Natural killer cell (primary cell): ENCODE data around the gene TULP4. TPM values are rescaled to one million over a fixed set of nuclear protein-coding genes. Genes with fewer than 3 reads are reported as not detected.
"Not testable (repeated sequence)": the region's sequence is repeated elsewhere in the genome, so short reads cannot be mapped to it uniquely, and the experiment has no call there.

Experiments
- ATAC-seq, 3 donors: fragments of 150-1000 bp in 2 of 3; fragments of 200-7000 bp in 1 of 3; cut with Tn5 transposase; 1 replicate in 1 of 3; 2 replicates in 2 of 3; pipeline ENCODE4 v1.10.0; 2021; ENCODE audit warnings: mild to moderate bottlenecking in 2 of 3, moderate library complexity in 2 of 3
- DNase-seq, 2 donors: peaks; one replicate each; pipeline versions ENCODE4 v3.0.0 to v3.0.0-alpha.2; 2013 to 2021; ENCODE audit warnings: mixed read lengths in 1 of 2
- H3K27ac ChIP-seq: one replicate; pipeline ENCODE4 v1.5.1; 2013; ENCODE audit warnings: mild to moderate bottlenecking, low read length
- H3K27me3 ChIP-seq: one replicate; pipeline ENCODE4 v1.6.1; 2013; ENCODE audit warnings: low read length; ENCODE audit not compliant: control insufficient read depth, insufficient read depth
- H3K36me3 ChIP-seq: one replicate; pipeline ENCODE4 v1.6.1; 2013; ENCODE audit warnings: low read length; ENCODE audit not compliant: control insufficient read depth, insufficient read depth
- H3K4me1 ChIP-seq: one replicate; pipeline ENCODE4 v1.6.1; 2013; ENCODE audit warnings: low read length; ENCODE audit not compliant: control insufficient read depth, insufficient read depth
- H3K4me3 ChIP-seq: one replicate; pipeline ENCODE4 v1.5.1; 2013; ENCODE audit warnings: low read length
- H3K9me3 ChIP-seq: one replicate; pipeline ENCODE4 v1.6.1; 2013; ENCODE audit warnings: low read length; ENCODE audit not compliant: control insufficient read depth, insufficient read depth
- H3K27ac Mint-ChIP-seq, 2 donors: one replicate each; pipeline ENCODE4 v1.8.0; 2022; ENCODE audit warnings: mild to moderate bottlenecking in 2 of 2, mixed read lengths in 2 of 2, moderate library complexity in 1 of 2
- H3K27me3 Mint-ChIP-seq, 2 donors: one replicate each; pipeline ENCODE4 v1.8.0; 2022; ENCODE audit warnings: low read depth in 2 of 2, mixed read lengths in 2 of 2
- H3K36me3 Mint-ChIP-seq: one replicate; pipeline ENCODE4 v1.8.0; 2022; ENCODE audit warnings: mixed read lengths
- H3K4me1 Mint-ChIP-seq, 2 donors: one replicate each; pipeline ENCODE4 v1.8.0; 2022; ENCODE audit warnings: mixed read lengths in 2 of 2
- H3K4me3 Mint-ChIP-seq: one replicate; pipeline ENCODE4 v1.8.0; 2022; ENCODE audit warnings: mild to moderate bottlenecking, moderate library complexity, mixed read lengths
- H3K9me3 Mint-ChIP-seq, 2 donors: one replicate each; pipeline ENCODE4 v1.8.0; 2022; ENCODE audit warnings: mixed read lengths in 2 of 2
- CTCF ChIP-seq: fragments of 200-600 bp; IDR thresholded peaks from one replicate; pipeline ENCODE4 v1.8.0; 2022; ENCODE audit warnings: antibody characterized with exemption
- WGBS: methylation state at CpG from one replicate; pipeline ENCODE4 v1.1.7; 2013; ENCODE audit warnings: missing lambda C conversion rate; ENCODE audit not compliant: insufficient coverage; 5-methylcytosine and 5-hydroxymethylcytosine counted together
- intact Hi-C: fragments of 100-400 bp; cut with micrococcal nuclease; formaldehyde crosslinking; loops from one replicate; pipeline ENCODE4 v1.14.2; 2022
- total RNA-seq, 4 donors: library from RNA; stranded (reverse); fragments of 120-200 nt in 1 of 4; gene quantifications; one replicate each; pipeline versions ENCODE4 v1.2.3 to v1.2.4, GENCODE V29; 2013 to 2022

The TULP4 gene
- total RNA-seq, 3 donors from 2014 or later (not counting 1 experiment from before 2014, with no cell fraction given) = 75.2 to 89.5 (median 88.3) TPM

DNA sequence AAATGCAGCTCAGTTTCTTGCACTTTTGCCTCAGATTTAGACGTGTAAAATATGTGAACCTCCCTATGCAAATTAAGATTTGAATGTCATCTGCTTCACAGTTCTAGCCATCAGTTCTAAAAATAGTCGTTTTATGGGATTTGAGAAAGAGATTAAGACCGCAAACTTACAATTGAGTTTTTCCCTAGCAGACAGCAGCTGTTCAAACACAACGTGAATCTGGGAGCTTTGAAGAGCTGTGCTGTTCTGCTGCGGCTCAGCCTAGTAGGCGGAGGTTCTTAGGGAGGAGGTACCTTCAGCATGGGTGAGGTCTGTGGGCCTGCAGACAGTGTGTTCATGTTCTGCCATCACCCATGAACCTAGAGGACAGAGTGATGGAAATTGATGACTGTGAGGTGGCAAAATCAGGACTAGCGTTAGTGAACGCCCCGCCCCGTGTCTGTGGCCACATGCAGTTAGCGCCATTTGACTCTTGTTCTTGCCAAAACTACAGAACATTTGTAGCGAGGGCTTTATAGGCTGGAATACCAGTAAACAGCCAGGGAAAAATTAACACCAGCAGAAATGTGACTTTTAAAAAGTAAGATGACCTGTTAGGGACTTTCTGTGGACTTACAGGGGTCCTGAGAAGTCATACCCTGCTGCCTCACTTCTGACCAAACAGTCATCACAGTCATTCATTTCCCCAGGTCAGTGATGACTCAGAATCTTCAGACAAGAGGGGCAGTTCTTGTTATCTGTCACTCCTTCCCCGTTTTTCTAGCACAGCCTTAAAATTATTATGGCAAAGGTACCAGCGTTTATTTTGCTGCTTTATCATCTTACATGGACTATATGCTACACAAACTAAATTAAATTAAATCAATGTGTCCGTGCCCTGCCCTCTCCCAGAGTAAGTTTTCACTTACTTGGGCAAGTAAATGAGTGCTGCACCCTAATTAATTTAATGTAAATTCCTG is 163.4 kb downstream of the TULP4 start:
- Mint-ChIP-seq H3K27me3 (no peaks in the 10 kb centered on the region), H3K27ac (no peak overlapping the region), H3K36me3 (peaks cover 2% of the 10 kb centered on the region), H3K4me3 (no peak overlapping the region), H3K4me1 (no peaks in the 10 kb centered on the region), H3K9me3 (no peaks in the 10 kb centered on the region)
- Histone ChIP-seq H3K4me1 (no peaks in the 10 kb centered on the region), H3K27ac (no peak overlapping the region), H3K36me3 (peaks cover 2% of the 10 kb centered on the region), H3K27me3 (no peaks in the 10 kb centered on the region), H3K4me3 (no peak overlapping the region), H3K9me3 (no peaks in the 10 kb centered on the region)
- DNase-seq = no peak
- no peak for TF ChIP-seq CTCF
- 86% methylated on average over 15 of the region's 15 CpGs for WGBS
- ATAC-seq = no peak
- intact Hi-C loops = no loop called here

GRCh38 chr6:158476389-158476788 is 164.1 kb downstream of the TULP4 start:
- intact Hi-C loops = no loop called here
- H3K27me3 Mint-ChIP-seq = no peaks in the 10 kb centered on the region
- DNase-seq (no peak), ATAC-seq (no peak)
- WGBS = 95% methylated on average over 12 of the region's 12 CpGs
- Histone ChIP-seq H3K27me3 (no peaks in the 10 kb centered on the region), H3K27ac (no peak overlapping the region), H3K4me1 (no peaks in the 10 kb centered on the region), H3K36me3 (peaks cover 6% of the 10 kb centered on the region), H3K9me3 (no peaks in the 10 kb centered on the region), H3K4me3 (no peak overlapping the region)
- TF ChIP-seq CTCF = no peak
- no peaks in the 10 kb centered on the region for H3K9me3 Mint-ChIP-seq
- no peaks in the 10 kb centered on the region for H3K4me1 Mint-ChIP-seq
- H3K4me3 Mint-ChIP-seq = no peak overlapping the region
- H3K36me3 Mint-ChIP-seq = peaks cover 9% of the 10 kb centered on the region
- no peak overlapping the region for H3K27ac Mint-ChIP-seq

DNA sequence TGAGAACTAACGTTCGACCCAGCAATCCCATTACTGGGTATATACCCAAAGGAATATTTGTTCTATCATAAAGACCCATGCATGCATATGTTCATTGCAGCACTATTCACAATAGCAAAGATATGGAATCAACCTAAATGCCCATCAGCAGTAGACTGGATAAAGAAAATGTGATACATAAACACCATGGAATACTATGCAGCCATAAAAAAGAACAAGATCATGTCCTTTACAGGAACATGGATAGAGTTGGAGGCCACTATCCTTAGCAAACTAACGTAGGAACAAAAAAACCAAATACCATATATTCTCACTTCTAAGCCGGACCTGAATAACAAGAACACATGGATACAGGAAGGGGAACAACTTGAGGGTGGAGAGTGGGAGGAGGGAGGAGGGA is 165.5 kb downstream of the TULP4 start:
- H3K27me3 ChIP-seq, H3K36me3 Mint-ChIP-seq, H3K4me3 ChIP-seq, H3K4me3 Mint-ChIP-seq, H3K9me3 ChIP-seq, ATAC-seq, intact Hi-C loops, H3K27ac Mint-ChIP-seq, H3K27ac ChIP-seq, H3K4me1 ChIP-seq, H3K4me1 Mint-ChIP-seq, DNase-seq, H3K27me3 Mint-ChIP-seq, H3K9me3 Mint-ChIP-seq: not testable (repeated sequence)
- H3K36me3 ChIP-seq = peaks cover 17% of the 10 kb centered on the region
- no CpG with 5 or more reads among the region's 4 CpGs for WGBS

GRCh38 chr6:158480989-158481388 is 168.7 kb downstream of the TULP4 start:
- ATAC-seq = no peak
- H3K36me3 ChIP-seq = peaks cover 23% of the 10 kb centered on the region
- H3K4me1 ChIP-seq = no peaks in the 10 kb centered on the region
- H3K27me3 ChIP-seq = no peaks in the 10 kb centered on the region
- Mint-ChIP-seq H3K36me3 (peaks cover 9% of the 10 kb centered on the region), H3K27me3 (no peaks in the 10 kb centered on the region), H3K4me1 (no peaks in the 10 kb centered on the region), H3K27ac (no peak overlapping the region), H3K4me3 (no peak overlapping the region), H3K9me3 (no peaks in the 10 kb centered on the region)
- H3K9me3 ChIP-seq = no peaks in the 10 kb centered on the region
- H3K27ac ChIP-seq = no peak overlapping the region
- intact Hi-C loops = no loop called here
- H3K4me3 ChIP-seq = no peak overlapping the region
- DNase-seq = no peak
- no peak for TF ChIP-seq CTCF
- 93% methylated on average over 20 of the region's 20 CpGs for WGBS
